ENCODE measurements around the gene AADACL3.

AADACL3 gene

GRCh38 chr1:12770620-12771019 is 54.7 kb downstream of the AADACL3 start:
- no peaks in the 10 kb centered on the region for H3K36me3 Mint-ChIP-seq
- peaks cover 46% of the 10 kb centered on the region for H3K27me3 Mint-ChIP-seq
- no peak overlapping the region for H3K27ac Mint-ChIP-seq
- no peak for ATAC-seq
- H3K4me1 Mint-ChIP-seq, result no peaks in the 10 kb centered on the region
- no peak overlapping the region for H3K4me3 Mint-ChIP-seq
- no peaks in the 10 kb centered on the region for H3K9me3 Mint-ChIP-seq

- Mint-ChIP-seq H3K4me3 (no peak overlapping the region), H3K27me3 (peaks cover 46% of the 10 kb centered on the region), H3K36me3 (no peaks in the 10 kb centered on the region), H3K27ac (no peak overlapping the region), H3K9me3 (no peaks in the 10 kb centered on the region), H3K4me1 (no peaks in the 10 kb centered on the region)
- ATAC-seq, result no peak
These were observed 55.3 kb downstream of the AADACL3 start for GRCh38 chr1:12771186-12771585.

GRCh38 chr1:12772520-12772919 is 56.6 kb downstream of the AADACL3 start:
- H3K4me1 Mint-ChIP-seq, result no peaks in the 10 kb centered on the region
- no peaks in the 10 kb centered on the region for H3K36me3 Mint-ChIP-seq
- H3K27me3 Mint-ChIP-seq, result peaks cover 46% of the 10 kb centered on the region
- H3K9me3 Mint-ChIP-seq, result no peaks in the 10 kb centered on the region
- no peak for ATAC-seq
- no peak overlapping the region for H3K4me3 Mint-ChIP-seq
- H3K27ac Mint-ChIP-seq, result no peak overlapping the region

- no peak within 1 kb of the TSS for H3K27ac Mint-ChIP-seq
- no peak within 1 kb of the TSS for H3K4me3 Mint-ChIP-seq
These were observed 57.5 kb downstream of the AADACL3 start, which contains the start of gene PRAMEF12 for GRCh38 chr1:12773438-12773837. PRAMEF12 (plus strand) TSS chr1:12773738; CDS start chr1:12774868, 1,130 bp downstream.

GRCh38 chr1:12774801-12775345 is 59.0 kb downstream of the AADACL3 start:
- no peak overlapping the region for H3K27ac Mint-ChIP-seq
- no peaks in the 10 kb centered on the region for H3K9me3 Mint-ChIP-seq
- no peaks in the 10 kb centered on the region for H3K4me1 Mint-ChIP-seq
- peak; percentile 18 for ATAC-seq
- H3K27me3 Mint-ChIP-seq, result peaks cover 43% of the 10 kb centered on the region
- no peaks in the 10 kb centered on the region for H3K36me3 Mint-ChIP-seq
- no peak overlapping the region for H3K4me3 Mint-ChIP-seq

More at GRCh38 chr1:12773438-12773837, 57.5 kb downstream of the AADACL3 start, which contains the start of gene PRAMEF12:
- peaks cover 46% of the 10 kb centered on the region for H3K27me3 Mint-ChIP-seq
- no peaks in the 10 kb centered on the region for H3K9me3 Mint-ChIP-seq
- ATAC-seq, result no peak
- no peaks in the 10 kb centered on the region for H3K36me3 Mint-ChIP-seq
- H3K4me1 Mint-ChIP-seq, result no peaks in the 10 kb centered on the region

GRCh38 chr1:12775443-12775842 is 59.5 kb downstream of the AADACL3 start:
- Mint-ChIP-seq H3K27me3 (peaks cover 37% of the 10 kb centered on the region), H3K4me3 (no peak overlapping the region), H3K27ac (no peak overlapping the region), H3K36me3 (no peaks in the 10 kb centered on the region), H3K4me1 (no peaks in the 10 kb centered on the region), H3K9me3 (no peaks in the 10 kb centered on the region)
- ATAC-seq, result no peak

GRCh38 chr1:12776801-12777557 is 61.1 kb downstream of the AADACL3 start:
- no peaks in the 10 kb centered on the region for H3K36me3 Mint-ChIP-seq
- peak; percentile 36 for ATAC-seq

More at GRCh38 chr1:12776801-12777557, 61.1 kb downstream of the AADACL3 start:
- Mint-ChIP-seq H3K27ac (no peak overlapping the region), H3K4me1 (no peaks in the 10 kb centered on the region), H3K4me3 (no peak overlapping the region), H3K27me3 (peaks cover 22% of the 10 kb centered on the region), H3K9me3 (no peaks in the 10 kb centered on the region)

Data from stimulated activated memory B cell treated with anti-CD40 and anti-IgM and Interleukin-4, amounts not matched to agents 10 μg/mL and 1 μg/mL and 100 μg/mL, for 72 hours (primary cell).